GM19324 (cell line): ENCODE measurements around the gene DPP3.
"Not testable (repeated sequence)": the region's sequence is repeated elsewhere in the genome, so short reads cannot be mapped to it uniquely, and the experiment has no call there.

Experiments
- ATAC-seq: cut with Tn5 transposase; IDR thresholded peaks from one replicate; pipeline ENCODE4 v1.9.1; 2021; ENCODE audit warnings: mild to moderate bottlenecking, moderate library complexity; ENCODE audit not compliant: unreplicated experiment, low FRiP score

Gene DPP3

DNA sequence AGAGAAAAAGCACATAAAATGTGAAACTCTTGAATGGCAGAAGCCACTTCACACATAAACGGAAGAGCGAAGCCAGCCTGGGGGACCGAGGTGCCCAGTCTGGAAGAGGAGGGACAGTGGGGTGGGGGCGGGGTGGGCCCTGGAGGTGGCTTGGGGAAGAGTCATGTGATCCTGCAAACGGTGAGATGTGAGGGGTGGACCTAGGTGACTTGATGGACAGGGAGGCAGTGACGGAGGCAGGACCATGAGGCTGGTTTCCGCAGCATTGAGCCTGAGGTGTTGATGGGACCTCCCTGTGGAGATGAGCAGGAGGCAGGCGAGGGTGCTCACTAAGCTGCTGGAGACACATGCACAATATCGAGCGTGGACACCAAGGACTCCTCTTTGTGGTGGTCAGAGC, 48.8 kb downstream of the DPP3 start:
- no peak for ATAC-seq

GRCh38 chr11:66529655-66530054, 49.4 kb downstream of the DPP3 start:
- ATAC-seq, result no peak

- no peak for ATAC-seq
These were observed 50.9 kb downstream of the DPP3 start for GRCh38 chr11:66530927-66531709.

DNA sequence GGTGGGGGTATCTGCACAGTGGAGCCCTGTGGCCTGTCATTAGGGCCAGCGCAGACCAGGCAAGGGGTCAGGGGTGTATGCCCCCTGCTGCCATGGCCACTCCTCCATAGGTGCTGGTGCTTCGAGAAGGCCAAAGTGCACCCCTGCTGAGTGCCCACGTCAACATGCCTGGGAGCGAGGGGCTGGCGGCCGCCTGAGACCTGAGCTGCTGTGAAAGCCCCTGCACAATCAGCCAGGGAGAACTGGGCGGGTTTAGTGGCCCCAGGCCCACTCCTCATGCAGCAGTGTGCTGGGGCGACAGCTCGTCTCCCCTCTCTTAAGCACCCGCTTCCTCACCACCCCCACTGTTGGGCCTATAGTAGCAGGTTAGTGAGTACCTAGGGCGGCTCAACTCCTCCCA, 51.6 kb downstream of the DPP3 start:
- no peak for ATAC-seq

- no peak for ATAC-seq
These were observed 52.5 kb downstream of the DPP3 start for GRCh38 chr11:66532784-66533183.

DNA sequence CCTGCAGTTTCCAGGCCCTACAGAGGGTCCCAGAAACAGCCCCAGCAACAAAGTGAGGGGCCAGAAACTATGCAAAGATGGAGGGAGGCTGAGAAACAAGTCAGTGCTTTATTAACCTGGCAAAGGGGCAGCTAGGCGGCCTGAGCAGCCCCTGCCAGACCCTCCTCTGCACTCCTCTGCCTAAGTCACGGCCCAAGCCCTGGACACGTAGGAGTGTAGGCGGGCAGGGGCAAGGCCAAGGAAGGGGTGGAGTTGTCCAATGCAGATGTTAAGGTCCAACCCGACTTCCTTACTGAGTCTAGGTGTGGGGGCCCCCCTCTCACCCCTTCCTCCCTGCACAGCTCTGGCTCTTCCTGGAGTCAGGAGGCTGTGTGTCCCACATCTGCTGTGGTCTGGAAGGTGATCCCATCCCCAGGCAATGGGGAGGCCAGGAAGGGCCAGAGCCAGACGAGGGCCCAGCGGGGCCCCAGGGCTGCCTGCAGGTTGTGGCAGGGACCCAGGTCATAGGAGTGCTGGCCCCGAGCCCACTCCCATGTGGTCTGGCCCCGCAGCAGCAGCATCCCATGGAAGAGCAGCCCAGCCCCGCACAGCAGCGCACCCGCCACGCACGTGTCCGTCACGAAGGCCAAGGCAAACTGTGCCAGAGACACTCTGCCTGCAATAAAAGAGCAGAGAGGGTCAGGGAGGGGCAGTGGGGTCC, 59.1 kb downstream of the DPP3 start:
- no peak for ATAC-seq

DNA sequence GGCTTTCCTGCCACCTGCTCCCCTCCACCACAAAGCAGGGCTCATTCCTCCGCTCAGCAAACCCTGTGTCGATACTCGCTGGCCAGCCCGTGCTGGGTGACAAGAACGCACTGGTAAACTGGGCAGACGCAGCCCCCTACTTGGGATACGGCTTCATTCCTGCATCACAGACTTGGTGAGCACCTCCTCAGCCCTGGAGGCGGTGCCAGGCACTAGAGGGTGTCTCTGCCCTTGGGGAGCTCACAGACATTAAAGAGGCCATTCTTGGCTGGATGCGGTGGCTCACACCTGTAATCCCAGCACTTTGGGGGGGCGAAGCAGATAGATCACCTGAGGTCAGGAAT, 59.6 kb downstream of the DPP3 start:
- no peak for ATAC-seq

DNA sequence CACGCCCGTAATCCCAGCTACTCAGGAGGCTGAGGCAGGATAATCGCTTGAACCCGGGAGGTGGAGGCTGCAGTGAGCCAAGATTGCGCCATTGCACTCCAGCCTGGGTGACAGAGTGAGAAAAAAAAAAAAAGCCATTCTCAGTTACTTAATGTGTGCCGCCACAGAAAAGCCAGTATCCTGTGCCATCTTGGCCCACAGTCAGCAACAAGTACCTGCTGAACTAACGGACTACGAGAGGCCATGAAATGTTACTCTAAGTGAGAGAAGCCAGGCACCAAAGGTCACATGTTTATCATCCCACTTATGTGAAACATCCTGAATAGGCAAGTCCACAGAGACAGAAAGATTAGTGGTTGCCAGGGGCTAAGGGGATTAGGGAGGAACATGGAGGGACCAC, 60.4 kb downstream of the DPP3 start:
- ATAC-seq, result not testable (repeated sequence)

DNA sequence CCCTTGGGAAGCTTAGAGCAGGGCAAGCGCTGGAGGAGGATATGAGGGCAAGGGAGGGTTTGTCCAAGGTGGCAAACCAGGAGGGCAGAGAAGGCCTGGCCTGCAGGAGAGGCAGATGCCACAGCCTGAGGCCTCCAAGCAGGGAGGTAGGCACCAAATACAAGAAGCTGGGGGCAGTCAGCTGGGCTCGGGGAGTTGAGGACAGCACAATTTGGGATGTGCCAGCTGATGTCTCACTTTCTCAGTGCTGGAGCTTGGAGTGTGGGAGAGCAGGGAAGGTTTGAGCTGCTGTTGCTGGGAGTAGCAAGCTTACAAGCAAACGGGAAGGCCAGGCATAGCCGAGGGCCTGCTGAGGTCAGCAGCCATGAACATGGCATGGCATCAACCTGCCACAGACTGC, 61.7 kb downstream of the DPP3 start:
- no peak for ATAC-seq

- ATAC-seq, result no peak
These were observed 62.1 kb downstream of the DPP3 start for GRCh38 chr11:66542362-66542761.

DNA sequence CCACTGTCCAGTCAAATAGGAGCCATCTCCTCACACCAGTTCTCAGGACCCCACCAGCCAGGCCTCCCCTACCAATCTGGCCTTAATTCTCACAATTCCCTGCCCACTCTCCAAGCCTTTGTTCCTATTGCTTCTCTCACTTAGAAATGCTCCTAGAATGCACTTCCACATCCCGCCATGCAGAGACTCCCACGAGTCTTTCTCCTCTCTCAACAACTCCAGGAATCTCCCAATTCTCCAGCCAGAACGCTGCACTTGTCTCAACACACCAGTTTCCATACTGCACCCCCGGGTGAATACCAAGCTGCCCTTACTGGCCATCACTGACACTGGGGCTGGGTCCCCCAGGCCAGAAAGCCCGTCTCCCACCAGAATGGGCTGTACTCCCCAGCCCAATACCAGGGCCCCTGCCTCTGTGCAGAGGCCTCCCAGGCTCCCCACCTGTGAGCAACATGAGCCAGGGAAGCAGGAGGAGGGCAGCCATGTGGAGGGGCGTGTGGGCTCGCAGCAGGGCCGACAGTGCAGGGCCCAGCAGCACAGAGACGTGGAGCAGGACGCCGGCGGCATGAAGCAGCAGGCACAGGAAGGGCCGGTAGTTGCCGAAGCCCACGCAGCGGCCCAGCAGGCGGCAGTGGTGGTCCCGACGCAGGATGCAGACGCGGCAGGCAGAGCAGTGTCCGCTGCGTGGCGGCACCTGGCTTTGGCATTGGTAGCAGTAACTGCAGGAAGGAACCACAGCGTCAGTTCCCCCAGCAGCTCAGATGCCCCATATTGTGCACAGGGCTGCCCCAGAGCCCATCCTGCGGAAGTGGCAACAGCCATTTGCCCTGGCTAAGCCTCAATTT, 63.3 kb downstream of the DPP3 start:
- ATAC-seq, result no peak

GRCh38 chr11:66544952-66545351, 64.7 kb downstream of the DPP3 start:
- not testable (repeated sequence) for ATAC-seq

DNA sequence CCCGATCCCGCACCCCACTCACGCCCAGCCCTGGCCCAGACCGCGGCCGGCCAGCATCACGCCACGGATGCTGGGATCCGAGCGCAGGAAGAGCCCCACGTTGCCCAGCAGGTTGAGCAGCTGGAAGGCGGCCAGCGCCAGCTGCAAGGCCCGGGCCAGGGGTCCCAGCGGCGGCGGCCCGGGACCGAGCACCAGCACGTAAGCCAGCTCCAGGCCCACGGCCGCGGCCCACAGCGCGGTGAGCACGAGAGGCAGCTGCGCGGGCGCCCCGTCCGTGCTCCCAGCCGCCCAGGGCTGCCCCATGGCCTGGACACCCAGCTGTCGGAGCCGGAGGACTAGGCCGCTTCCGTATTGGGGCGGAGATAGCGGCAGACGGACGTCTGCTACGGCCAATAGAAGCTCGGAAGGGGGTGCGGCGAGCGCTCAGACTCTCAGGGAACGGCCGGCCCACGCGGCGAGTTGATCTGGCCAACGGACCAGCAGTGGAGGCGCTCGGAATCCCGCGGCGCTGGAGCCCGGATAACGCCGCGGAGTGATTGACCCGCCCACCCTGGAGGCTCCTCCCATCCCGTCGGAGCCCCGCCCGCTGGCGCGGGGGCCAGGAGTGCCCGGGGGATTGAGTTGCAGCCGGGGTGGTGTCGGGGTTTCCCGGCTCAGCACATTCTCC, 65.6 kb downstream of the DPP3 start, which contains the start of gene ZDHHC24:
ZDHHC24 (minus strand) TSS at position 348 of the 667 bp plus-strand sequence; CDS start at position 303, 45 bp downstream.
- peak; percentile 90 for ATAC-seq

DNA sequence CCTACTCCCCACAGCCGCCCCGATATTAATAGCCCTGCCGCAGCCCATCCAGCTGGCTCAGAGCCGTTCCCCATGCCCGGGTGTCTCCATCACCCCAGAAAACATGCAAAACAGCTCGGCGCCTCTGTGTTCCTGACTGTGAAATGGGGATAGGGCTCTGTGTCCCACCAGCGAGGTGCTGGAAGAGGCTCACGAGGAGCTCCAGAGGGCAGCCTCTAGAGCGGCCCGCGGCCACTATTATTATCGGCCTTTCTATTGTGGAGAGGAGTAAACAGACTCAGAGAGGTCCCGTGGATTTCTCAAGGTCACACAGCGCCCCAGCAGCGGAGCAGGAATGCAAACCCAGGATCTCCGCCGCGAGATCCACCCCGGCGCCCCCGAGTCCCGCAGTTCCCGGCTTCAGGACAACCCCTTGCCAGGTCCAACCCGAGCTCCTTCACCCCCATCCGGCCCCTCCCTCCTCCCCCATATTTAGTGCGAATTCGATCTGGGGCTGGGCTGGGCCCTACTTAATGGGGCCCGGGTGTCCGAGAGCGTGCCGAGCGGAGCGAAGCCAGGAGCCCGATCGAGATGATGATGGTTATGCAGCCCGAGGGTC, 66.2 kb downstream of the DPP3 start, which contains the start of gene ACTN3:
ACTN3 (plus strand) TSS at position 536 of the 598 bp plus-strand sequence; CDS start at position 571, 35 bp downstream.
- no peak for ATAC-seq

- no peak for ATAC-seq
These were observed 66.9 kb downstream of the DPP3 start for GRCh38 chr11:66546966-66547661.

- no peak for ATAC-seq
These were observed 67.4 kb downstream of the DPP3 start for GRCh38 chr11:66547662-66548009.

DNA sequence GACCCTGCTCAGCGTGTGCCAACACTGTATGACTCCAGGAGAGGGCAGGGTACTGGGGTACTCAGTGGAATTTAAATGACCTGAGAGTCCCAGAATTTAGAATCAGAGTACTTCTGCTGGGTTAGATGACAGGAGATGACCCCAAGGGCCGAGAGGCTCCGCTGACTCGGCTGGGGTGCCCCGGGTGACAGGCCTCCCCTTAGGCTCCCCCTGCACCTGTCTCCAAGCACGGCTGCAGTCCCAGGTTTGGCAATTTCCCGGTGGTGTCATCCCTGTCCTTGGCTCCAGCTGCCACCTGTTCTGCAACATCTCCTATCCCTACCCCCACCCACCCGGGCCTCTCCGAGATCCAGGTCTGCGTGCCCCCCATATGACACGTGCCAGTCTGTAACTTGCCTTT, 67.8 kb downstream of the DPP3 start:
- ATAC-seq, result no peak

- ATAC-seq, result no peak
These were observed 68.8 kb downstream of the DPP3 start for GRCh38 chr11:66548774-66549630.

DNA sequence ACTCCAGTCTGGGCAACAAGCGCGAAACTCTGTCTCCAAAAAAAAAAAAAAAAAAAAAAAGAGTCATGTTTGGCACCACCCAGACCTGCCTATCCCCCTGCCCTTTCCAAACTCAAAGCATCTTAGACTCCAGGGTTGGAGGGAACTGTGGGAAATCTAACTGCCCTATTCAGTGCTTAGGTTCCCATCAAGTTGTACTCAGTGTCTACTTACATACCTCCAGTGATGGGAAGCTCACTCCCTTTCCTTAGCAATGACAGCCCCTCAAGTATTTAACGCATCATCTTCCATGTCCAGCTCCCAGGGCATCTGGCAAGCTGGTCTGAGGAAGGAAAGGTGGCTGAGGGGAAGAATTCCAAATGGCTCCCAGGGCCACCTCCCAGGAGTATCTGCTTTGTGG, 69.5 kb downstream of the DPP3 start:
- no peak for ATAC-seq
